Hepatic stellate cell (primary cell): Measurements from ENCODE around the gene C6.

Experiments
- DNase-seq: peaks from one replicate; pipeline ENCODE4 v3.0.0; 2011; ENCODE audit warnings: low spot score

The C6 gene

DNA sequence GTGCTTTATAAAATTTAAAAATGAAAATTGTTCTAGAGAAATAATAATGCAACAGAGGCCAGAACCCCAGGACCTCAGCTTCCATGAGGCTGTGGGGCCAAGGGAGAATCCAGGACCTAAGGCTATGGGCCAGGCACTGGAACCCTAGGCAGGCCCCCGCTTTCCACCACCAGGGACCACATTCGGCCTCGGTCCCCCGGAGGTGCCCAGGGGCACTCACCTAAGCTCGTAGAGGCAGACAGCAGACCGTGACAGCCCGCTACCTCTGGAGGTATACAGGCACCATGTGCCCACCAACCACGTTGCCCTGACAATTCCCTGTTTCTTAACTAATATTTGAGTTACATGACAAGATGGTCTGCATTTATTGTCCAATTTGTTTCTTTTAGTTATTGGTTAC lies 92.7 kb downstream of the C6 start:
- DNase-seq = no peak

DNA sequence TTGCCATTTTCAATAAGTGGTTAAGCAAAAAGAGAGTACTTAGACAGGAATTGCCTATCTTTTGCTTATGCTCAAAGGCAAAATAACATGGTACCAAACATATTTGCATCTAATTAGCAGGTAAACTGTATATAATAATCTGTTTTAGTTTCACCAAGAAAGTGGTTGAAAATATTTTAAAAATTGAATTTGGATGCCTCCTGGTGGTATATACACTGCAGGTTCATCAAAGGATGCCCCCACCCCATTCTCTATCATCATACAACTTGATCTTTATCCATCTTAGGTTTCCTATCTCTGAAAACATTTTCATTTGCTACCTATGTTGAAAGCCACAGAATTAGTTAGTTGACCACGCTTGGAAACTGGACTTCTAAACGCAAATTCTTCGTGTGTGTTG lies 95.2 kb downstream of the C6 start:
- DNase-seq = no peak

DNA sequence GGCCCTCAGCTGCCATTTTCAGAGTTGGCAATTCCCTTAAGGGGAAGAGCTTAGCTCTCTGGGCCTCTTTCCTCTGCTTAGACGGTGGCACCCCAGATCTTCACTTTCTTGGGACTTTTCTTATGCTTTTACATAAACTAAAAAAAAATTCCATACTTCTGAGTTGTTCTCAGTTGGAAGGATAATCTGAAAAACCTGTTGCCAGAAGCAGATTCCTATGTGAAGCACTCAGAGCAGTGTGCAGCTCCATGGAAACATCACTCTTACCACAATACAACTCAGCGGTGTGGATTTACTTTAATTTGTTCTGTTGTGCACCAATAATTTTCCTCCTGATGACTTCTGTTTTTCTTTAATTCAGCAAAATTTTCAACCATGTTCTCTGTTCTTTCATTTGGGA lies 98.1 kb downstream of the C6 start:
- DNase-seq = peak; percentile 43

DNA sequence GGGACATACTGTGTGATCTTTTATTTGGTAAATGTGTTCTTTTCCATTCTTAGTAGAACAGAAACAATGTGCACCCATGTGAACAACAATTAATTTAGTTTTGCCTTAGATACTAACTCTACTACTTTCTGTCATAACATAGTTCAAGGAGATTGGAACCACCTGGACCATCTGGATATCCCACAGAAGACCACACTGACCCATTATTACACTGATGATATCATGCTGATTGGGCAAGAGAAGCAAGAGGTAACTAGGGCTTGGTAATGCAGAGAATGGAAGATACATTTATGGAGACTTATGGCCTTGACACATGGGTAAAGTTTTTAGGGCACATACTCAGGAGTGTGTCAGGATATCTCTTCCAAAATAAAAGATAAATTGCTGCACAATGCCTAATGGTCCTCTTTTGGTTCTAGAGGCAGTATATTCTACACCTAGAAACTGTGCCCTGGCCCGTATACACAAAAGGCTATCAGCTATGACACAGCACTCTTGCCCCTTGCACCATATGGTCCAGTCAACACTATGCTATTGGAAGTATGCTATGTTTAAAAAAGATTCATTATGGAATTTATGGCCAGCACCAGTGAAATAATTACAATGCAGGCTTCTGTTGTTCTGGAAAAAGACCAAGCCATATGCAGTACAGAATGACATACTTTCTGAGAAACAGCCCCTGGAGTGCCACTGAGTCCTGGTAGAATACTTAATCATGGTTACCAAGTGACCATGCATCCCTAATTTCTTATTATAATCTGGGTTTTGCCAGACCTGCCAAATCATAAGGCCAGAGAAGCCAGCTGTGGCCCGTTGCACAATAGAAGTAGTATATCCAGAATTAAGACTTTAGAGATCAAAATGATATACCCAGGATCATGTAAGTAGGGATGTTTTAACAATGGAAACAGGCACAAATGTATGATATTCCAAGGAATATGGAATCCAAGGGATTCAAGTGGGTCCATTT lies 100.6 kb downstream of the C6 start:
- no peak for DNase-seq

DNA sequence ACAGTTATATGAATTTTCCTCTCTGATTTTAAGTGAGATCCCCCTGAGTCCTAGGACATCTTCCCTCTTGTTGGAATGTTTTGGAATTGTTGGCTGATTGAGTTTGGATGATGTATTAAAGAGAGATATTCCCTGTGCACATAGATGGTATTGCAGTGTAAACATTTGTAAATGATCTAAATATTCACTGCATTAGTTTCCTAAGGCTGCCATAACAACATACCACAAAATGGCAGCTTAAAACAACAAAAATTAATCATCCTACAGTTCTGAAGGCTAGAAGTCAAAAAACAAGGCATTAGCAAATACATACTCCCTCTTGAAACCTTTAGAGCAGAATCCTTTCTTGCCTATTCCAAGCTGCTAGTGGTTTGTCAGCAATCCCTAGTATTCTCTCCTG lies 104.1 kb downstream of the C6 start:
- no peak for DNase-seq

DNA sequence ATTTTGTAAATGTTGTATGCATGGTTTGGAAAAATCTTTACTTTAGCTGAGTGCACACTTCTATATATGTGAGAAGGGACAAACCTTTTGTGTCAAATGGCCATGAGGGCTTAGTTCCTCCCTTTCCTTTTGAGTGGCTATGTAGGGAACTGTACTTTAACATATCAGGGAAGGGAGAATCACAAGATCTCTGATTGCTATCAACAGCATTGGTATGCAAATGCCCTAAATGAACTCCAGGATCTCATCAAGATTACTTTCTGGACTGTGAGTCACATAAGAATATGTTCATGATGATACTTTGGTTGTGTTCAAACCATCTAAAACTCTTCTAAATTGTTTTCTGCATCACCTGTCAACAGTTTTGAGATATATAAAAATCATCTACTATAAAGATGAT lies 111.0 kb downstream of the C6 start:
- no peak for DNase-seq

DNA sequence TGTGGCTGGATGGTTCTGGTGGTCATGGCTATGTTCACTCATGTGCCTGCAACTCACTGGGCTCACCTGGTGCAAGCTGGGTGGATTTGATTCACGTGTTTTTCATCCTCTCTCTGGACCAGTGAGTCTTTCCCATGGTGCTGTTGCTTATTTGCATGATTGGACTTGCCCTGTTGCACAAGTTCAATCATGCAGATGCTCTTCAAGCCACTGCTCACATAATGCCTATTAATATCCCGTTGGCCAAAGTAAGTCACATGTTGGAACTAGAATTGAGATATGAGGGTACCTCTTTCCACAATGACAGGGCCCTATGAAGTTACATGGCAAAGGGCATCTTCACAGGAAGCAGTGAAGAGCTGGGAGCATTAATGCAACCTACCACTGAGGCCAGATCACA lies 115.7 kb downstream of the C6 start:
- no peak for DNase-seq

DNA sequence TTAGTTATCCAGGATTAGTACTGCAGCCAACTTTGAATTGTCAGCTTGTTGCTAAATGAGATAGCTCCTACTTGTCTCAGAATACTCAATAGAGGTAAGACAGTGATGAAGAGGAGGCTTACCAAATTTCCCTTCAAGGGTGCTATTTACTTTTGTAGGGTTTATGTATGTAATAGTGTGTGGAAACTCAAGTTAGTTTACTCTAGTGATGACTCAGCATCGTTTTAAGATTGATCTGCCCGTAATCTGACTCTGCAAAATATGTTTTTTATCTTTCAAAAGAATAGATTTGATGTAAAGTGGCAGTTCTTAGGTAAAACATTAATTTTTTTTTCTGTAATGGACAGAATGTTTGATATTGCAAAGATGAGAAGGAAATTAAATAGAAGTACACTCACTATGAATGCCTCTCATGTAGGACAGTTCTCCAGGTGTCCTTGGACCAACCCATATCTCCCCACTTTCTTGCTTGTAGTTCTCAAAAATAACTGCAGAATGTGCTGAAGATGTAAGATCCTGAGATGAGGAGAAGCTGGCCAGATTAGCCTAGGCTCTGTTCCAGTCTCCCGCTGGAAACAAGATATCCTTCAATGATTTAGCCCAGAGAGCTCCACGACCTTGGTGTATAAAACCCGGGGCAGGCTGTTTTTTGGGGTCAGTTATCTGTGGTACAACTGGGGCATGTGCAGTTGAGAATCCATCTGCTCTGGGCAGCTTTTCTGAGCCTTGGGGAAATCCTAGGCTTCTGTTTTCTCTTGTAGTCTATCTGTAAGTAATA lies 117.8 kb downstream of the C6 start:
- no peak for DNase-seq

DNA sequence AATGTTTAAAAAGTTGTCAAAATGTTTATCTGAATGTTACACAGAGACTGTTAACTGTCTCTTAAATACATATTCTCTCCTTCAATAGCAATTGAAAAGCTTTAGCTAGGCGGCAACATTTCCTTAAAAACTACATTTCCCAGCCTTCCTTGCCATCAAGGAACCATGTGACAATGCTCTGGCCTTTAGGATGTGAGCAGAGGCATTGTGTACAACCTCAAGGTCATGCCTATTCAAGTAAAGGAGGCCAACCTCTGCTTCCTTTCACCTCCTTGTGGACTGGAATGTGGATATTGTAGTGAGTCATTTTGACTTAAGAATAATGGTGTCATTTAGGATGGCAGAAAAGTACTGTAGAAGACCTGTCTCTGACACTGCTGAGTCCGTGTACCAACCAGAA lies 118.5 kb downstream of the C6 start:
- DNase-seq = no peak

DNA sequence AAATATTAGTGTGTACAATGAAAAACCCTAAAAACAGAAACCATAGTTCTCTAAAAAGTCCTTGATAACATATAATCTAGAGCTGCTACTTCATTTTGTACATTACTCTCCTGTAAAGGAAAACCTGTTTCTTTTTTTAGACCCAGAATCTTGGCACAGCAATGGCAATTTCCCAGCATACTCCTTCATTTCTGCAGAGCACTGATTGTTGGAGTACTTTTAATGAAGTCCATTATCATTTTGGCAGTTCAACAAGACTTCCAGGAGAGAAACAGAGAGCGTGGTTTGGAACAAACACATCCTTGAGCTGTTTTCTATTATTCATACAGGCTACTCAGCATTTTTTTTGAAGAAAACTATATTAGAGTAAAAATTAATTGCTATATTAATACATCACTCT lies 119.5 kb downstream of the C6 start:
- no peak for DNase-seq
